HG03469 (cell line): ENCODE data around the gene CNIH4.
"Not testable (repeated sequence)": the region's sequence is repeated elsewhere in the genome, so short reads cannot be mapped to it uniquely, and the experiment has no call there.

Experiments used
- ATAC-seq: cut with Tn5 transposase; IDR thresholded peaks from one replicate; pipeline ENCODE4 v1.9.1; 2021; ENCODE audit warnings: mild to moderate bottlenecking, moderate library complexity, moderate number of reproducible peaks; ENCODE audit not compliant: unreplicated experiment

Gene CNIH4

GRCh38 chr1:224356685-224357625, at the start of gene CNIH4:
Gene CNIH4, plus strand, starts transcription at chr1:224356879. Its CDS starts 46 bp downstream, at chr1:224356925.
- peak; percentile 96 for ATAC-seq

GRCh38 chr1:224308064-224308463, 48.6 kb upstream of the CNIH4 start:
- ATAC-seq: no peak

GRCh38 chr1:224311503-224311902, 45.2 kb upstream of the CNIH4 start:
- ATAC-seq: not testable (repeated sequence)

- no peak for ATAC-seq
Observed at GRCh38 chr1:224312025-224312424, 44.7 kb upstream of the CNIH4 start.

- ATAC-seq: no peak
Observed at GRCh38 chr1:224317383-224318045, 39.2 kb upstream of the CNIH4 start.

- ATAC-seq: no peak
Observed at GRCh38 chr1:224321706-224322105, 35.0 kb upstream of the CNIH4 start.

- ATAC-seq: no peak
Observed at GRCh38 chr1:224325959-224326358, 30.7 kb upstream of the CNIH4 start.

- no peak for ATAC-seq
Observed at GRCh38 chr1:224328644-224329043, 28.0 kb upstream of the CNIH4 start.

GRCh38 chr1:224329484-224329841, 27.2 kb upstream of the CNIH4 start:
- ATAC-seq: no peak

GRCh38 chr1:224329842-224330753, 26.6 kb upstream of the CNIH4 start, which contains the start of gene NVL:
Gene NVL, minus strand, starts transcription at chr1:224330172. Its CDS starts 45 bp downstream, at chr1:224330127.
- peak; percentile 72 for ATAC-seq

- no peak for ATAC-seq
Observed at GRCh38 chr1:224331326-224331725, 25.4 kb upstream of the CNIH4 start.

- no peak for ATAC-seq
Observed at GRCh38 chr1:224331824-224332223, 24.9 kb upstream of the CNIH4 start.

GRCh38 chr1:224333309-224333926, 23.3 kb upstream of the CNIH4 start:
- ATAC-seq: peak; percentile 46

GRCh38 chr1:224333939-224334786, 22.5 kb upstream of the CNIH4 start:
- ATAC-seq: no peak

- ATAC-seq: no peak
Observed at GRCh38 chr1:224338150-224338838, 18.4 kb upstream of the CNIH4 start.

GRCh38 chr1:224339442-224340033, 17.1 kb upstream of the CNIH4 start:
- ATAC-seq: no peak

GRCh38 chr1:224340453-224341384, 16.0 kb upstream of the CNIH4 start:
- ATAC-seq: not testable (repeated sequence)
